Mesendoderm (in vitro differentiated cells): ENCODE measurements around the gene TAF8.
A peak's percentile ranks its signal among the peaks of the same experiment; 100 is the strongest.

Experiments
- DNase-seq: peaks from one replicate; pipeline ENCODE4 v3.0.0; 2013
- H2AK5ac ChIP-seq: 2 replicates; pipeline ENCODE4 v1.6.1; 2013; ENCODE audit warnings: low read length, inconsistent platforms
- H2BK120ac ChIP-seq: 2 replicates; pipeline ENCODE4 v1.6.1; 2013; ENCODE audit warnings: low read depth, mild to moderate bottlenecking, low read length, moderate library complexity, mixed read lengths
- H2BK15ac ChIP-seq: replicated peaks from 2 replicates; pipeline ENCODE4 v1.6.1; 2013; ENCODE audit warnings: low read depth, mild to moderate bottlenecking, moderate library complexity
- H2BK5ac ChIP-seq: 2 replicates; pipeline ENCODE4 v1.6.1; 2013; ENCODE audit warnings: low read length, inconsistent platforms
- H3K18ac ChIP-seq: 2 replicates; pipeline ENCODE4 v1.6.1; 2013; ENCODE audit warnings: mild to moderate bottlenecking, low read length, mixed read lengths
- H3K23ac ChIP-seq: one replicate; pipeline ENCODE4 v1.6.1; 2013; ENCODE audit warnings: low read length
- H3K27ac ChIP-seq: 2 replicates; pipeline ENCODE4 v1.5.1; 2013; ENCODE audit warnings: low read depth, mild to moderate bottlenecking, inconsistent platforms, low read length, moderate library complexity
- H3K27me3 ChIP-seq: 2 replicates; pipeline ENCODE4 v1.6.1; 2013; ENCODE audit warnings: low read length, control low read depth, mild to moderate bottlenecking, inconsistent platforms; ENCODE audit not compliant: insufficient read depth, poor library complexity
- H3K36me3 ChIP-seq: 2 replicates; pipeline ENCODE4 v1.6.1; 2013; ENCODE audit warnings: low read length, inconsistent platforms; ENCODE audit not compliant: control insufficient read depth, insufficient read depth
- H3K4ac ChIP-seq: one replicate; pipeline ENCODE4 v1.6.1; 2013; ENCODE audit warnings: low read depth, mild to moderate bottlenecking, low read length, moderate library complexity
- H3K4me1 ChIP-seq: 2 replicates; pipeline ENCODE4 v1.6.1; 2013; ENCODE audit warnings: low read depth, low read length, inconsistent platforms; ENCODE audit not compliant: control insufficient read depth
- H3K4me2 ChIP-seq: 2 replicates; pipeline ENCODE4 v1.6.1; 2013; ENCODE audit warnings: low read length
- H3K4me3 ChIP-seq: 2 replicates; pipeline ENCODE4 v1.5.1; 2013; ENCODE audit warnings: mild to moderate bottlenecking, low read length
- H3K56ac ChIP-seq: one replicate; pipeline ENCODE4 v1.6.1; 2013; ENCODE audit warnings: low read length
- H3K79me1 ChIP-seq: 2 replicates; pipeline ENCODE4 v1.6.1; 2013; ENCODE audit warnings: low read length, inconsistent platforms
- H3K79me2 ChIP-seq: 2 replicates; pipeline ENCODE4 v1.6.1; 2013; ENCODE audit warnings: mild to moderate bottlenecking, low read length; ENCODE audit not compliant: control insufficient read depth, insufficient read depth
- H3K9ac ChIP-seq: 2 replicates; pipeline ENCODE4 v1.6.1; 2013; ENCODE audit warnings: low read length, inconsistent platforms
- H4K5ac ChIP-seq: one replicate; pipeline ENCODE4 v1.6.1; 2013; ENCODE audit warnings: low read length
- H4K8ac ChIP-seq: one replicate; pipeline ENCODE4 v1.6.1; 2013; ENCODE audit warnings: low read depth, mild to moderate bottlenecking, control low read depth, low read length, moderate library complexity
- WGBS: extraction: QIAGEN DNeasy Blood & Tissue Kit; methylation state at CpG from one replicate; pipeline ENCODE4 v1.1.7; 2013; ENCODE audit warnings: low lambda C conversion rate, missing lambda C conversion rate; ENCODE audit not compliant: insufficient coverage; ENCODE audit errors: extremely low coverage; 5-methylcytosine and 5-hydroxymethylcytosine counted together

The TAF8 gene

GRCh38 chr6:42104804-42105125 is 54.4 kb downstream of the TAF8 start:
- no peak overlapping the region for H2AK5ac ChIP-seq
- no peak overlapping the region for H2BK5ac ChIP-seq
- H3K4ac ChIP-seq, result no peak overlapping the region
- no peak overlapping the region for H3K4me2 ChIP-seq
- no peaks in the 10 kb centered on the region for H3K4me1 ChIP-seq
- peak overlapping the region; percentile 41 for H3K18ac ChIP-seq
- peak overlapping the region; percentile 88 for H3K56ac ChIP-seq
- H3K27me3 ChIP-seq, result no peaks in the 10 kb centered on the region
- peaks cover 4% of the 10 kb centered on the region for H3K36me3 ChIP-seq
- H4K8ac ChIP-seq, result no peak overlapping the region
- H3K23ac ChIP-seq, result no peak overlapping the region
- DNase-seq, result peak; percentile 48
- no peak overlapping the region for H3K4me3 ChIP-seq
- no peak overlapping the region for H3K27ac ChIP-seq
- H3K9ac ChIP-seq, result peak overlapping the region; percentile 74
- no peaks in the 10 kb centered on the region for H3K79me1 ChIP-seq
- no CpG with 5 or more reads among the region's 16 CpGs for WGBS
- H2BK15ac ChIP-seq, result no peak overlapping the region
- no peak overlapping the region for H2BK120ac ChIP-seq
- H4K5ac ChIP-seq, result no peak overlapping the region
- H3K79me2 ChIP-seq, result no peaks in the 10 kb centered on the region

- DNase-seq, result peak; percentile 55
- H3K4me3 ChIP-seq, result no peak overlapping the region
- H3K27me3 ChIP-seq, result no peaks in the 10 kb centered on the region
- no peaks in the 10 kb centered on the region for H3K4me1 ChIP-seq
- no peaks in the 10 kb centered on the region for H3K79me1 ChIP-seq
- peak overlapping the region; percentile 88 for H3K56ac ChIP-seq
- H3K9ac ChIP-seq, result no peak overlapping the region
- H2BK15ac ChIP-seq, result no peak overlapping the region
- H3K4me2 ChIP-seq, result no peak overlapping the region
- no peak overlapping the region for H3K4ac ChIP-seq
- no peak overlapping the region for H3K27ac ChIP-seq
- no peak overlapping the region for H2BK5ac ChIP-seq
- H3K79me2 ChIP-seq, result no peaks in the 10 kb centered on the region
- H2AK5ac ChIP-seq, result no peak overlapping the region
- no peak overlapping the region for H3K18ac ChIP-seq
- no peak overlapping the region for H3K23ac ChIP-seq
- H2BK120ac ChIP-seq, result no peak overlapping the region
- no CpG with 5 or more reads among the region's 17 CpGs for WGBS
- no peak overlapping the region for H4K5ac ChIP-seq
- no peak overlapping the region for H4K8ac ChIP-seq
- peaks cover 6% of the 10 kb centered on the region for H3K36me3 ChIP-seq
Measured at GRCh38 chr6:42105156-42105648, 54.9 kb downstream of the TAF8 start.

GRCh38 chr6:42105709-42106108 is 55.4 kb downstream of the TAF8 start:
- Histone ChIP-seq H2BK15ac (no peak overlapping the region), H3K27me3 (no peaks in the 10 kb centered on the region), H3K4me2 (no peak overlapping the region), H3K4me1 (no peaks in the 10 kb centered on the region), H2BK120ac (no peak overlapping the region), H3K9ac (no peak overlapping the region), H2BK5ac (no peak overlapping the region), H3K56ac (no peak overlapping the region), H3K79me2 (no peaks in the 10 kb centered on the region), H4K5ac (no peak overlapping the region), H3K4ac (no peak overlapping the region), H2AK5ac (no peak overlapping the region), H3K79me1 (no peaks in the 10 kb centered on the region), H3K27ac (no peak overlapping the region), H3K4me3 (no peak overlapping the region), H3K18ac (no peak overlapping the region), H3K23ac (no peak overlapping the region), H3K36me3 (peaks cover 6% of the 10 kb centered on the region), H4K8ac (no peak overlapping the region)
- DNase-seq, result no peak
- WGBS, result no CpG with 5 or more reads among the region's 1 CpG

GRCh38 chr6:42106112-42107023 is 56.0 kb downstream of the TAF8 start:
- no peak overlapping the region for H2BK120ac ChIP-seq
- no peak overlapping the region for H4K8ac ChIP-seq
- no peak overlapping the region for H3K27ac ChIP-seq
- no peak for DNase-seq
- H3K79me2 ChIP-seq, result no peaks in the 10 kb centered on the region
- H3K27me3 ChIP-seq, result no peaks in the 10 kb centered on the region
- H3K56ac ChIP-seq, result no peak overlapping the region
- no peak overlapping the region for H3K4me2 ChIP-seq
- H2BK5ac ChIP-seq, result no peak overlapping the region
- H4K5ac ChIP-seq, result no peak overlapping the region
- H2AK5ac ChIP-seq, result no peak overlapping the region
- no peak overlapping the region for H2BK15ac ChIP-seq
- no peak overlapping the region for H3K4ac ChIP-seq
- no peak overlapping the region for H3K23ac ChIP-seq
- H3K79me1 ChIP-seq, result no peaks in the 10 kb centered on the region
- WGBS, result no CpG with 5 or more reads among the region's 19 CpGs
- no peak overlapping the region for H3K18ac ChIP-seq
- no peak overlapping the region for H3K4me3 ChIP-seq
- no peak overlapping the region for H3K9ac ChIP-seq
- peaks cover 6% of the 10 kb centered on the region for H3K36me3 ChIP-seq
- H3K4me1 ChIP-seq, result no peaks in the 10 kb centered on the region

GRCh38 chr6:42108071-42108470 is 57.7 kb downstream of the TAF8 start:
- Histone ChIP-seq H3K27me3 (no peaks in the 10 kb centered on the region), H4K8ac (no peak overlapping the region)
- whole genome bisulfite sequencing, result no CpG with 5 or more reads among the region's 2 CpGs

More at GRCh38 chr6:42108071-42108470, 57.7 kb downstream of the TAF8 start:
- H2AK5ac ChIP-seq, result no peak overlapping the region
- H3K4me2 ChIP-seq, result no peak overlapping the region
- no peak overlapping the region for H3K4ac ChIP-seq
- DNase-seq, result no peak
- no peak overlapping the region for H2BK120ac ChIP-seq
- H3K9ac ChIP-seq, result no peak overlapping the region
- no peak overlapping the region for H2BK15ac ChIP-seq
- H3K27ac ChIP-seq, result no peak overlapping the region
- no peaks in the 10 kb centered on the region for H3K4me1 ChIP-seq
- peaks cover 6% of the 10 kb centered on the region for H3K36me3 ChIP-seq
- no peak overlapping the region for H3K18ac ChIP-seq
- no peak overlapping the region for H3K56ac ChIP-seq
- no peak overlapping the region for H4K5ac ChIP-seq
- H3K23ac ChIP-seq, result no peak overlapping the region
- no peak overlapping the region for H2BK5ac ChIP-seq
- H3K4me3 ChIP-seq, result no peak overlapping the region
- H3K79me2 ChIP-seq, result no peaks in the 10 kb centered on the region
- peaks cover 3% of the 10 kb centered on the region for H3K79me1 ChIP-seq
